Fibroblast of gingiva (primary cell): Measurements from ENCODE around the gene NCS1.

ENCODE experiments used
- DNase-seq: peaks from one replicate; pipeline ENCODE4 v3.0.0-alpha.2; 2011; ENCODE audit warnings: low read depth

The NCS1 gene

DNA sequence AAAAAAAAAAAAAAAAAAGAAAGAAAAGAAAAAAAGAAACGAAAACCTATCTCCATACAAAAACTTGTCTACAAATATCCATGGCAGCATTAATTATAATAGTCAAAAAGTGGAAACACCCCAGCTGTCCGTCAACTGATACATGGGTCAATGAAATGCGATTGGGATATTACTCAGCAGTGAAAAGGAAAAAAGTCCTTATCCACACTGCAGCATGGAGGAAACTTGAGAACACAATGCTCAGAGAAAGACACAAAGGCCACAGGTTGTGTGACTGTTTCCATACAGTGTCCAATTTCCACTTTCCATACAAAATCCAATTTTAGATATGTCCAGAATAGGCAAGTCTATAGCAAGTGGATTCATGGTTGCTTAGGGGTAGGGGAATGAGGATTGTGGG, 24.3 kb upstream of the NCS1 start:
- DNase-seq: no peak

- DNase-seq: no peak
These were observed 23.2 kb upstream of the NCS1 start for GRCh38 chr9:130149031-130149430.

GRCh38 chr9:130149654-130150286, 22.4 kb upstream of the NCS1 start:
- no peak for DNase-seq

DNA sequence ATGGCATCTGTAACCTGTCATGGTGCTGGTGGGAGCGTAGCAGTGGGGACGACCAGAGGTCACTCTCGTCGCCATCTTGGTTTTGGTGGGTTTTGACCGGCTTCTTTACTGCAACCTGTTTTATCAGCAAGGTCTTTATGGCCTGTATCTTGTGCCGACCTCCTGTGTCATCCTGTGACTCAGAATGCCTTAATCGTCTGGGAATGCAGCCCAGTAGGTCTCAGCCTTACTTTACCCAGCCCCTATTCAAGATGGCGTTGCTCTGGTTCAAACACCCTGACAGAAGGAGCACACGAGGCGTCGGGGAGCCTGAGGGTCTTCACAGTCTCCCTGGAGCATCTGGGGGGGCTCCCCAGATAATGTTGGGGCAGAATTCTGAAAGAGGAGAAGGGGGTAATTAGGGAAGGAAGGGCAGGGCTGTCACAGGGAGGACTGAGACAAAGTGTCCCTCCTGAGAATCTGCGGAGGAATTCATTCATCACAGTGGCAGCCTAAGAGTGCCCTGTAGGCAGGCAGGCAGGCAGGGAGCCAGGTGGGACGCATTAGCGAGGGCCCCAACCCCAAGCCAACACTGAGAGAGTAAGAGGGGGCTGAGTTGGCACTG, 21.3 kb upstream of the NCS1 start:
- DNase-seq: no peak

GRCh38 chr9:130154816-130155215, 17.4 kb upstream of the NCS1 start:
- DNase-seq: no peak

- no peak for DNase-seq
These were observed 16.6 kb upstream of the NCS1 start for GRCh38 chr9:130155647-130156046.

DNA sequence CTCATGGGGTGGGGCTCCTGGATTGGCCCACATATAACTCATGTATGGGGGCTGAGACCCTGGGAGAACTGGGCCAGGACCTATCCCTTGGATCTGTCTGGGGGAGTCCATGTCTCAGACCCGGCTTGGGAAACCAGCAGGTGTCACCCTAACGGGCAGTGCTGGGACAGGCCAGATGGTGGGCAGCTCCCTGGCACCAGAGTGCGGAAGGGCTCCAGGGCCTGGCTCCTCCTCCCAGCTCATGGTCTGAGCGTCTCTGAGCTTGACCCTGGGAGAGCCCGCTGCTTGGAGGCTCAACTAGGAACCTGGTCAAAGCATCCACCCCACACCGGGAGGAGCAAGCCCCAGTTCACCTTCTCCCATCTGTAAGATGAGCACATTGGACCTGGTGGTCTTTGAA, 15.5 kb upstream of the NCS1 start:
- peak; percentile 53 for DNase-seq

DNA sequence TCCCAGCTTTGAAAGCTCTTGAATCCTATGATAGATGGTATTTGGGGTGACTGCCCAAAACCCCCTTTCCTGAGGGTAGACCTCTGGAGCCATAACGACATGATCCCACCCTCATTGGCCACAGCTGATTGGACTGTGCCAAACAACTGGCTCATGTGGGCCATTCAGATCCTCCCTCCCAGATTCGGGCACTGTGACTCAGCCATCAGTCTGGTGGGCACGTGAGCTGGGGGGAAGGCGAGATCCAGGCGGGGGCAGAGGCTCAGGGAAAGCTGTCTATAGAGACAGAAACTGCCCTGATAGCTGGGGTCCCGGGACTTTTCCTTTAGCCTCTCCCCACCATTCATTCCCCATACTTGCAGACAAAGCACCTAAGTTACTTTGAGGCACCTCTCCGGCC, 15.1 kb upstream of the NCS1 start:
- no peak for DNase-seq

GRCh38 chr9:130158001-130158400, 14.2 kb upstream of the NCS1 start:
- DNase-seq: no peak

DNA sequence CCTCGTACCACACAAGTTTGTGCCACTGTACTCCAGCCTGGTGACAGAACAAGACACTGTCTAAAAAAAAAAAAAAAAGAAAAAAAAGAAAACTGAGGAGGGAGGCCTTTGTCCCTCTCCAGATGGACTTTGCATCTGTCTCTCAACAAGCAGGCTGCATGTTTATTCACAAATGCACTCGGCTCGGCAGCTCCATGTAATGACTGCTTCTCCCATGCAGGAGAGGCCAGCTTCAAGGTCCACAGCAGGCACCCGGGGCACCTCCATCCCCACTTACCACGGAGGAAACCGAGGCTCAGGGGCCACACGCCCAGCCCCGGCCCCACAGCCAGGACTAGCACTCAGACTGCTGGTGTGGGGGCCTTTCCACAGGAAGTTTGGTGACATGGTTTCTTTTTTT, 13.1 kb upstream of the NCS1 start:
- DNase-seq: no peak

DNA sequence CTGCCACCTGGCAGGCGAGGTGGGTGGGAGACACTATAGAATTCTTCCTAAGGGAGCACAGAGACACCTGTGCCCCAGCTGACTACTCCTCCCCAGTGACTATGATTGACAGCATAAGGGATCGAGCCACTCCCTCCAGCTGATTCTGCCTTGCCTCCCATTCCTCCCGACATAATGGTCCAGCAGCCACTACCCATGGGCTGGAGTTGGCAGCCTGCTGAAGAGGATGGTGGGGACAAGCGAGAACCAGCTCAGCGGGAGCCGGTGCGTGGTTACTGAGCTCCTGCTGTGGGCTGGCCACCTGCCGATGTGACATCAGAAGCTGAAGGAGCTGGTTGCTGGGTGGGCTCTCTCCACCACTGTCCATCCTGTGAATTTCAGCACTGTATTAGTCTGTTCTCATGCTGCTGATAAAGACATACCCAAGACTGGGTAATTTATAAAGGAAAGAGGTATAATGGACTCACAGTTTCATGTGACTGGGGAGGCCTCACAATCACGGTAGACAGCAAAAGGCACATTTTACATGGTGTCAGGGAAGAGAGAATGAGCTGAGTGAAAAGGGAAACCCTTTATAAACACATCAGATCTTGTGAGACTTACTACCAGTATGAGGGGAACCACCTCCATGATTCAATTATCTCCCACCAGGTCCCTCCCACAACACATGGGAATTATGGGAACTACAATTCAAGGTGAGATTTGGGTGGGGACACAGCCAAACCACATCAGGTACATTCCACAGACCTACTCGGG, 12.1 kb upstream of the NCS1 start:
- DNase-seq: no peak

DNA sequence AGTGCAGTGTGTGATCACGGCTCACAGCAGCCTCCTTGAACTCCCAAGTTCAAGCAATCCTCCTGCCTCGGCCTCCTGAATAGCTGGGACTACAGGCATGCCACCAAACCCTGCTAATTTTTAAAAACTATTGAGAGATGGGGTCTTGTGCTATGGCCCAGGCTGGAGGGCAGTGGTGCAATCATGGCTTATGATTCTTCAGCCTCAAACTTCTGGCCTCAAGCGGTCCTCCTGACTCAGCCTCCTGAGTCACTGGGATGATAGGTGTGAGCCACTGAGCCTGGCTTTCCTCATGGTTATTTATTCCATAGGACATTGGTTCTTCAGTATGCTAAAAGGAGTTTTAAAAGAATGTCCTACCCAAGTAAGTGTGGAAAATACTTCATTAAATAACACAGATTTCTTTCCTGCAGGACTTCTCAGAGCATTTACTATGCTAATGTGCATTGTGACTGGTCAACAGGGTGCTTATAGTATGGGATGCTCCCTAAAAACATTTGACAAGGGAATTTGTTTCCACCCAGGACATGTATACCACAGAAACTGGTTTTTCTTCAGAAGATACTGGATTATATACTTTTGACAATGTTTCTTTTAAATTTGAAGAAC, 11.2 kb upstream of the NCS1 start:
- DNase-seq: no peak

DNA sequence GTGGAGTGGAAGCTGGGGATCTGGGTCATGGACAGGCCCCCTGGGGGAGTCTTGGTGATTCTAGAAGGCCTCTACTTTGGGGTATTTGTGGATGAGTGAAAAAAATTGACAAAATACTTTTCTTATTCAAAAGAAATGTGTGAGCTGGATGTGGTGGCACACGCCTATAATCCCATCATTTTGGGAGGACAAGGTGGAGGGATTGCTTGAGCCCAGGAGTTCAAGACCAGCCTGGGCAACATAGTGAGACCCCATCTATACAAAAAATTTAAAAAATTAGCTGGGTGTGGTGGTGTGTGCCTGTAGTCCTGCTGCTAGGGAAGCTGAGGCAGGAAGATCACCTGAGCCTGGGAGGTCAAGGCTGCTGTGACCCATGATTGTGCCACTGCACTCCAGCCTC, 6.6 kb upstream of the NCS1 start:
- DNase-seq: no peak

DNA sequence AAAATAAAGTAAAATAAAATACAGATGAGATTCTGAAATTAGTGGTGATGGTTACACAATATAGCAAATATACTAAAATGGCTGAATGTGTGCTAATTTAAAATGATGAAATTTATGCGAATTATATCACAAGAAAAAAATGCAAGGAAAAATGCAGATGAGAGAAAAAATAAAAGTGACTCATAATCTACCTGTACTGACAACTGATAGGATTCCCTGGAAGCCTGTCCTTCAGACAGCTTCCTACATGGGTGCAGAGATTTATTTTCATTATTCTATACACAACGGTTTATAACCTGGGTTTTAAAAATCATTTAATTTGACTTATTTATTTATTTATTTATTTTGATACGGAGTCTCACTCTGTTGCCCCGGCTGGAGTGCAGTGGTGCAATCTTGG, 5.8 kb upstream of the NCS1 start:
- DNase-seq: no peak

DNA sequence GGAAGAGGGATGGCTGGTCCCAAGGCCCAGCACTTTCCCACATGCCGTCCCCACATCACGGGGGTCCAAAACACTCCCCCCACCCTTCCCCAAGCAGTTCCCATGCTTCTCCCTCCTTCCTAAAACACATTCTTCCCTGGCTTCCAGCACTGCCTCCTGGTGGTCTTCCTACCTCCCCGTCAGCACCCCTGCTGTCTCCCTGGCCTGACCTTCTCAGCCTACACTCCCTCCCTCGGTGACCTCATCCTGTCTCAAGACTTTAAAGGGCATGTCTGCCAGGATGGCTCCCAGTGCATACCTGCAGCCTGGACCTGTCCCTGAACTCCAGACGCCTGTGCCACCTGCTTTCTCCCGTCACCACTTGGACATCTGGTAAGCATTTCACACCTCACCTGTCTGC, 4.3 kb upstream of the NCS1 start:
- DNase-seq: no peak

GRCh38 chr9:130171226-130172148, 717 bp upstream of the NCS1 start:
- no peak for DNase-seq

GRCh38 chr9:130172858-130173665, 858 bp downstream of the NCS1 start:
- DNase-seq: no peak

GRCh38 chr9:130173666-130173983, 1.4 kb downstream of the NCS1 start:
- no peak for DNase-seq

GRCh38 chr9:130174025-130174424, 1.8 kb downstream of the NCS1 start:
- DNase-seq: no peak

- no peak for DNase-seq
These were observed 2.7 kb downstream of the NCS1 start for GRCh38 chr9:130174920-130175321.

DNA sequence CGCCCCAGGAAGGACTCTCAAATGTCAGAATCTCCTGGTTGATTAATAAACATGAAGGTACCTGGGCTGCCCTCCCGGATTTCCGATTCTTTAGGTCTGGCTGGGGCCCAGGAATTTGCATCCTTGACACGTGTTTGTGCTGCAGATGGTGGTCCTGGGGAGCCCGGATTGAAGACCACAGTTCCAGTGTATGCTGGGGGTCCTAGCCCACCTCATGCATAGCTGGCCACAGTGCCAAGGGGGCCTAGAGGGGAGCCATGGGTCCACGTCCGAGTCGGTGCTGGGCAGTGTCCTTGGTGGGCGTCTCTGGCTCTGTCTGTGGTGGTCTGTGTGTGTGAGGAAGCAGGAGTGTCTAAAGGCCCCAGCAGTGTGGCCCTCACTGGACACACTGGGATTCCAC, 3.2 kb downstream of the NCS1 start:
- no peak for DNase-seq
